ENCODE data around the gene PPP6R3.

PPP6R3 gene

DNA sequence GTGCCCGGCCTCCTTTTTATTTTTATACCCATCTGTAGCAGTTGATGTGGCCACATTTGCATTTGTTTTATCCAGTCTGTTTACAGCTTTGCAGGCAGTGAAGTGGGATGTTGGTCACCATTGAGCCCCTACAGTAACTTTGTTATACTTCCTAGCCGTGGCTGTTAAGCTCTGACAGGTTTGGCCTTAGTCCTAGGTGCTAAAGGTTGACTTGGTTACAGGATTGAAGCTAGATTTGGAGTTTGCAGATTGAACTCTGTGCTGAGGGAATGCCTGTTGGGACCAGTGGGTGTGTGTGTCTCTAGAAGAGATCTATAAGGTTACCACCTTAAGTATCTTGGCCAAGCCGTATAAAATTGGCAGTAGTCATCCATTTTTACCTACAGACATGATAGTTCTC lies 91.2 kb downstream of the PPP6R3 start:
- TF ChIP-seq, protein P1, sequence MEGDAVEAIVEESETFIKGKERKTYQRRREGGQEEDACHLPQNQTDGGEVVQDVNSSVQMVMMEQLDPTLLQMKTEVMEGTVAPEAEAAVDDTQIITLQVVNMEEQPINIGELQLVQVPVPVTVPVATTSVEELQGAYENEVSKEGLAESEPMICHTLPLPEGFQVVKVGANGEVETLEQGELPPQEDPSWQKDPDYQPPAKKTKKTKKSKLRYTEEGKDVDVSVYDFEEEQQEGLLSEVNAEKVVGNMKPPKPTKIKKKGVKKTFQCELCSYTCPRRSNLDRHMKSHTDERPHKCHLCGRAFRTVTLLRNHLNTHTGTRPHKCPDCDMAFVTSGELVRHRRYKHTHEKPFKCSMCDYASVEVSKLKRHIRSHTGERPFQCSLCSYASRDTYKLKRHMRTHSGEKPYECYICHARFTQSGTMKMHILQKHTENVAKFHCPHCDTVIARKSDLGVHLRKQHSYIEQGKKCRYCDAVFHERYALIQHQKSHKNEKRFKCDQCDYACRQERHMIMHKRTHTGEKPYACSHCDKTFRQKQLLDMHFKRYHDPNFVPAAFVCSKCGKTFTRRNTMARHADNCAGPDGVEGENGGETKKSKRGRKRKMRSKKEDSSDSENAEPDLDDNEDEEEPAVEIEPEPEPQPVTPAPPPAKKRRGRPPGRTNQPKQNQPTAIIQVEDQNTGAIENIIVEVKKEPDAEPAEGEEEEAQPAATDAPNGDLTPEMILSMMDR (IDR thresholded peaks at IDR 0.05; ENCODE audit: extremely low read depth, insufficient read depth, missing control alignments): no peak
- DNase-seq (ENCODE audit: low spot score): no peak
- in situ Hi-C loops (cut with MboI; ENCODE audit: low pct_unique_long_range_greater_than_20kb, low sequenced_read_pairs, unreplicated experiment): no loop called here

DNA sequence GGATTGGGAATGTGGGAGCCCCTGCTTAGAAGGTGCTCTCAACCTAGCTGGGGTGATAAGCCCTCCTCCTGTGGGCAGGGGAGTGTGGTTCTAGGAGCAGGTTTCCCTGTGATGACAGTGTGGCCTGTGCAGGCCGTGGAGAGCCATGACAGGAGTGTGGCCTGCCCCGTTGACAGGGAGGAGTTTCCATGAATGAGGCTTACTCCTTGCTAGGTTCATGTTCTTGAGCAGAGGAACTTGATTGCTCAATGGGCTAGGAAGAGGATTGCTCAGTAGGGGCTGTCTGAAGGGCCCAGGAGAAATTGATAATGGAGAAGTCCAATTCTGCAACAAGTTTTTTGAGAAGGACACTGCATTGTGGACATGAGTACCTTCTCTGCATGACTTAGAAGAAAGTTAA lies 92.0 kb downstream of the PPP6R3 start:
- in situ Hi-C loops (cut with MboI; ENCODE audit: low pct_unique_long_range_greater_than_20kb, low sequenced_read_pairs, unreplicated experiment): no loop called here
- no peak for DNase-seq (ENCODE audit: low spot score)
- TF ChIP-seq, protein P1 (IDR thresholded peaks at IDR 0.05; ENCODE audit: extremely low read depth, insufficient read depth, missing control alignments): no peak

DNA sequence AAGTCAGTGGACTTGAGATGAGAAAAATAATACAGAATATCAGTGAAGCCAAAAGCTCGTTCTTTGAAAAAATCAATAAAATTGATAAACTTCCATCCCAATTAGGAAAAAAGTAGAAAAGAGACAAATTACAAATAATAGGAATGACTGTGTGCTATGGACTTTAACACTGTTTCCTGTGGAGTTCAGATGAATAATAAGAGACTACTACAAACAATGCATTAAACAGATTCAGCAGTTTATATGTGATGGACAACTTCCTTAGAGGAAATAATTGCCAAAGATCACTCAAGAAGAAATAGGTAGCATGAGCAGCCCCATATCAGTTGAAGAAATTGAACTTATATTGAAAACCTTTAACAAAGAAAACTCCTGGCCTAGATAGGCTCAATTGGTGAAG lies 99.7 kb downstream of the PPP6R3 start:
- in situ Hi-C loops (cut with MboI; ENCODE audit: low pct_unique_long_range_greater_than_20kb, low sequenced_read_pairs, unreplicated experiment): no loop called here
- DNase-seq (ENCODE audit: low spot score): no peak
- TF ChIP-seq, protein P1 (IDR thresholded peaks at IDR 0.05; ENCODE audit: extremely low read depth, insufficient read depth, missing control alignments): no peak

DNA sequence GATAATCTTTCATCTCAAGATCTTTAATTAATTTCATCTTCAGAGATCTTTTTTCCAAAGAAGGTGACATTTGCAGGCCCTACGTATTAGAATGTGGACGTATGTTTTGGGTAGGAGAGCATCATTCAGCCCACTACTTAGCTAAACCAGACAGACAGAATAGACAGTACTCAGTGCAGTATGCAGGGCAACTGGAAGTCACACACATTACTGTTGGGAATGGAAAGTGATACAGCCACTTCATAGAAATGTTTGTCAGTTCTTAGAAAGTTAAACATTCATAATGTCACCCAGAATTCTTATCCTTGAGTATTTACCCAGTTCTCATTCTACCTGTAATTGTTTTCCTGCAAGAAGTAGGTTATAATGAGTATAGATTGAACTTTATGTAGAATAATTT lies 102.9 kb downstream of the PPP6R3 start:
- no peak for DNase-seq (ENCODE audit: low spot score)
- in situ Hi-C loops (cut with MboI; ENCODE audit: low pct_unique_long_range_greater_than_20kb, low sequenced_read_pairs, unreplicated experiment): no loop called here
- TF ChIP-seq, protein P1 (IDR thresholded peaks at IDR 0.05; ENCODE audit: extremely low read depth, insufficient read depth, missing control alignments): no peak

DNA sequence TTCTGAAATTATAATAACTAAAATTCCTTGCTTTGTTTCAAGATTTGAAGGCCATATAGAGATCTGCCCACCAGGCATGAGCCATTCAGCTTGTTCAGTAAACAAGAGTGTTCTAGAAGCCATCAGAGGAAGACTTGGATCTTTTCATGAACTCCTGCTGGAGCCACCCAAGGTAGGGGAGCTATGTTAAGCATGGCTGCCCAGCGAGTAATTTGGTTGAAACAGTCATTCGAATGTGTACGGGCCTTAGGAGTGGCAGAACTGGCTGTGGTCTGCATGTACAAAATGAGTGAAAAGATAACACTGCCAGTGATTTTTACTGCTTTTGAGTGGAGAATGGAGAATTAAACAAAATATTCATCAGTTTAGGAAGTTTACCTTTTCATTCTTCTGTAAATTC lies 103.7 kb downstream of the PPP6R3 start:
- no peak for DNase-seq (ENCODE audit: low spot score)
- TF ChIP-seq, protein P1 (IDR thresholded peaks at IDR 0.05; ENCODE audit: extremely low read depth, insufficient read depth, missing control alignments): no peak
- in situ Hi-C loops (cut with MboI; ENCODE audit: low pct_unique_long_range_greater_than_20kb, low sequenced_read_pairs, unreplicated experiment): no loop called here

DNA sequence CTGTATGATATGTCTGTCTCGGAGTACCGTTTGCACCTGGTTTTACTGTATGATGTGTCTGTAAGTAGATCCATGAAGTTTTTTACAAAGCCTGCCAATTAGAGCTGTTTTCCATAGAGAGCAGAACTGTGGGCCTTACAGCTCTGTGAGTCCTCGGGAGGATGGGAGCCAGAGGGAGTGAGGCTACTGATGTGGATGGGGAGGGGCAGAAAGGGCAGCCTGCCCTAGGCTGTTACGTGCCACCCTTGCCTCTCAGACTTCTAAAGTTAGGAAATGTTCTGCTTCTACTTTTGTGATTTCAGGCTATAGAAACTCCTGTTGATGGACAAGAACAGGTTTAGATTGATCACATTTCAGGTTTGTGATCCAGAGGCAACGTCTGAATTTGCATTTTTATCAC lies 105.2 kb downstream of the PPP6R3 start:
- in situ Hi-C loops (cut with MboI; ENCODE audit: low pct_unique_long_range_greater_than_20kb, low sequenced_read_pairs, unreplicated experiment): no loop called here
- no peak for DNase-seq (ENCODE audit: low spot score)
- TF ChIP-seq, protein P1 (IDR thresholded peaks at IDR 0.05; ENCODE audit: extremely low read depth, insufficient read depth, missing control alignments): no peak

DNA sequence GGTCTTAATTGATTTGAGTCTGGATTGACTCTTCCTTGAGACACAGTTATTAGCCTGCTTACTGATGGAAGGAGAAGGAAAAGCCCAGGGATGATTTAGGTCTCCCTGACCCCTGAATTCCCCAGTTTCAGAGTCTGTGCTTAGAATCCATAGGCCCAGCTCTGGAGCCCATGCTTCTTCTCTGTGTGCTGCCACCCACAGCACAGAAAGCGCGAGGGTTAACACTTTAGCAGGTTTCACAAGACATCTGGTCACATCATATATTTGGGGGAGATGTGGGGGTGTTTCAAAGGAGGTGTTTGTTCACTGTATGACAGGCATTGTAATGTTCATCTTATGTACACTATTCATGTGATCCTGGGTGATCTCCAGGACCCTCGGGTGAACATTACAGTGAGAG lies 107.0 kb downstream of the PPP6R3 start:
- TF ChIP-seq, protein P1 (IDR thresholded peaks at IDR 0.05; ENCODE audit: extremely low read depth, insufficient read depth, missing control alignments): no peak
- in situ Hi-C loops (cut with MboI; ENCODE audit: low pct_unique_long_range_greater_than_20kb, low sequenced_read_pairs, unreplicated experiment): no loop called here
- DNase-seq (ENCODE audit: low spot score): no peak

All from GM13977 (cell line).